CD4-positive, alpha-beta T cell treated with Interleukin-4 for 4 hours (primary cell): ENCODE data around the gene DNAJC30.

ENCODE experiments used
- DNase-seq: peaks from one replicate; pipeline ENCODE4 v3.0.0-alpha.2; 2020

DNAJC30 gene

DNA sequence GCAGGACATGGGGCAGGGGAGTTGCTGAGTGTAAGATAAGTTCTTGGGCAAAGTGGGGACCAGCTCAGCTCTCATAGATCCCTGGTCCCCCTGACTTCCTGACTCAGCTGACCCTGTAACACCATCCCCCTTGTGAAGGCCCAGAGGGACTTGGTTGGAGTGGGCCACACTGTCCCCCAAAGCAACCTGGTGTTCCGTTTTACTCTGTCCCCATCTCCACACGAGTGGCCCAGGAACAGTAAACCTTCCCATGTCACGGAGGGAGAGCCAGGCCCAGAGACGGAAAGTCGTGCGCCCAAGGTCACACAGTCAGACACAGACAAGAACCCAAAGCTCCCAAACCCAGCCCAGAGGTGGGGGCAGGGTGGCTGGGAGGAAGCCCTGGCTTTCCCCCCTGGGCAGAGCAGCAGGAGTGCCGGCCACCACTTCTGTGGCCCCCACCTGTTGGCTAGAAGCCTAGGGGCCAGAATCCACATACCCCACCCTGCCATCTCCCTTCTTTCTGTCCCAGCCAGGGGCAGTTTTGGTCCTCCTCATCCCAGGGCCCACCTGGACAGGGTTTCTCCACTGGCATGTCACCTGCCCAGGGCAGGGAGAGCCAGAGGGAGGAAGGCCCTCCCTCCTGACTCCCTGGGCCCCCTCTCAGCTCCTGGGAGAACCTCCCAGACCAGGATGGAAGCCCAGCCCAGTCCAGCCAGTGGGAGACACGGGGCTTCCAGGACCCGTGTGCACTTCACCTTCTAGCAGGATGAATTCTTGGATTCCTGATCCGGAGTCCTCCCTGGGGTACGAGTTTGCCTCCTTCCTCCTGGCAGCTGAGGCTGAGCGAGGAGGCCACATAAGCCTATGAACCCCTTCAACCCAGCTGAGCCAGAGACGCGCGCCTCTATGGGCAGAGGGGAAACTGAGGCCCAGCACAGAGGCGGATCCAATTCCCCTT is 36.2 kb downstream of the DNAJC30 start:
- DNase-seq, result no peak

DNA sequence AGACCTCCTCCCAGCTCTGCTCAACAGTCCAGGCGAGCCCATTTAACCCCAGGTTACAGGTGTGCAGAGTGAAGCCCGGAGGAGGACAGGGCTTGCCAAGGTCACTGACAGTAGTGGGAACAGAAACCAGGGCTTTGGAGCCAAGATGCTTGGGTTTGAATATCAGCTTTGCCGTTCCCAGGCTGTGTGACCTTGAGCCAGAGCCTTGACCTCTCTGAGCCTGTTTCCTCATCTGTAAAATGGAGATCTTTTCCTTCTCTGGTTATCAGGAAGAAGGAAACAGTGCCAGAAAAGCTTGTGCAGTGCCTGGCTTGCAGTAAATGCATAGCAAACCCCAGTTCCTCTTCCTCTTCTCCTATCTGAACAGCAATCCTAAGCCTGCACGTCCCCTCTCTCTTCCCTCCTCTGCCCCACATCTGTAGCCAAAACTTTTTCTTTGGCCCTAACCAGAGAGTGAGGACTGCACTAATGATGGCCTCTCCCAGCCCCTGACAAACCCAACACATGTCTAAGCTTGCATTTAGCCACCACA is 37.5 kb downstream of the DNAJC30 start:
- DNase-seq, result no peak

DNA sequence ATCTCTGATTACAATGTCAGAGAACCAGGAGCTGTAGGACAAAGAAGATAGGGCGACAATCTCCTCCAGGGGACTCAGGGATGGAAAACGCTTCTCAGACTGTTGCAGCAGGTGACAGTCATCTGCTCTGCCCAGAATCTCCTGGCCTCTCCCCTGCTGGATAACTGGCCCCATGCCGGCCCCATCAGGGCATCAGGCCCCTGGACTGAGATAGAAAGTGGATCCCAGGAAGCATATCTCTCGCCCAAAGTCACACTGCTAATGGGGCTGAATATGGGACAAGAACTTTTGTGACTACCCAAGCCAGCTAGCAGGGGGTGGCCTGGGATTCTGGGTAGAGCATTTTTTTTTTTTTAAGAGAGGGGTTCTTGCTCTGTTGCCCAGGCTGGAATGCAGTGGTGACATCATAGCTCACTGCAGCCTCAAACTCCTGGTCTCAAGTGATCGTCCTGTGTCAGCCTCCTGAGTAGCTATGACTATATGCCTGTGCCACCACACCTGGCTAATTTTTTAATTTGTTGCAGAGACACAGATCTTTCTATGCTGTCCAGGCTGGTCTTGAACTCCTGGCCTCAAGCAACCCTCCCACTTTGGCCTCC is 38.5 kb downstream of the DNAJC30 start:
- DNase-seq, result no peak

- DNase-seq, result no peak
Observed at GRCh38 chr7:73642834-73643233, 40.4 kb downstream of the DNAJC30 start.

DNA sequence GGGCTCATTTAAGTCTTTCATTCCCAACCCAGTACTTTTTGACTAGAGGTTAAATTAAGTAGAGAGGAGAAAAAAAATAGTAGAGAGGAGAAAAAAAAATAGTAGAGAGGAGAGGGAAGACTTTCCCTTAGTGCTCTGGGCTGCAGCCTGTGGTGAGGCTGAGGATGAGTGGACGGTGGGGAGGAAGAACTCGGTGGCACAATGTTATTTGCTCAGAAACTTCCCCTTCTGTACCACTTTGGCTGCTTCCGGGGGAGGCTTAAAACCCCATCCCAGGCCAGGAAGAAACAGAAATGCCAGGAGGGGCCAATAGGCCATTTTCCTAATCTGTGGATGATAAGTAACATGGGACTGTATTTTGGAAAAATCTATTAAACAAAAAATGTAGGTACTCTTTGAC is 44.3 kb downstream of the DNAJC30 start:
- no peak for DNase-seq

- DNase-seq, result no peak
Observed at GRCh38 chr7:73635428-73636200, 47.6 kb downstream of the DNAJC30 start.

DNA sequence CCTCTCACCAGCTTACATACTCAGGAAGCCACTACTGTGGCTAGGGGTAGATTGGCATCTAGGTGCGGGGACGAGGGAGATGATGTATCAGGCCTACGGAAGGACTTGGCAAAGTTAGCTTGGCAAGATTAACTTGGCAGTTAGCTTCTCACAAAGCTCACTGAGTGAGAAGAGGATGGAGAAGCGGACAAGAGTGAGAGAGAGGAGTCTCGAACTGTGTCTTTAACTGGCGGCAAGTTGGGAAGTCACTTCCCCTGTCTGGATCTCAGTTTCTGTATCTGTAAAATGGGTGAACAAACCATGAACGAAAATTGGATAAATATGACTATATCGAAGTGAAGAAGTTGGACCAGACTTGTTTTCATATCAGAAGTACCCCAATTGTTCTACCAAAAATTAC is 49.4 kb downstream of the DNAJC30 start:
- no peak for DNase-seq

DNA sequence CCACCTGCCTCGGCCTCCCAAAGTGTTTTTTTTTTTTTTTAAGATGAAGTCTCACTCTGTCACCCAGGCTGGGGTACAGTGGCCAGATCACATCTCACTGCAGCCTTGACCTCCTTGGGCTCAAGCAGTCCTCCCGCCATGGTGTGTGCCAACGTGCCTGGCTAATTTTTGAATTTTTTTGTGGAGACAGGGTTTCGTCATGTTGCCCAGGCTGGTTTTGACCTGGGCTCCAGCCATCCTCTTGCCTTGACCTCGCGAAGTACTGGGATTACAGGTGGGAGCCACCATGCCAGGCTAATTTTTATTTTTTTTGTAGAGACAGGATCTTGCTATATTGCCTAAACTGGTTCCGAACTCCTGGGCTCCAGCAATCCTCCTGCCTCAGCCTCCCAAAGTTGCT is 49.9 kb downstream of the DNAJC30 start:
- DNase-seq, result no peak

- DNase-seq, result no peak
Observed at GRCh38 chr7:73631558-73631957, 51.7 kb downstream of the DNAJC30 start.
